NK-92 (cell line): ENCODE measurements around the gene VMP1.
"Not testable (repeated sequence)": the region's sequence is repeated elsewhere in the genome, so short reads cannot be mapped to it uniquely, and the experiment has no call there.

Experiments
- DNase-seq: peaks from one replicate; lab custom pipeline; 2025; ENCODE audit not compliant: unreplicated experiment; lab: John Stamatoyannopoulos, UW

VMP1 gene

DNA sequence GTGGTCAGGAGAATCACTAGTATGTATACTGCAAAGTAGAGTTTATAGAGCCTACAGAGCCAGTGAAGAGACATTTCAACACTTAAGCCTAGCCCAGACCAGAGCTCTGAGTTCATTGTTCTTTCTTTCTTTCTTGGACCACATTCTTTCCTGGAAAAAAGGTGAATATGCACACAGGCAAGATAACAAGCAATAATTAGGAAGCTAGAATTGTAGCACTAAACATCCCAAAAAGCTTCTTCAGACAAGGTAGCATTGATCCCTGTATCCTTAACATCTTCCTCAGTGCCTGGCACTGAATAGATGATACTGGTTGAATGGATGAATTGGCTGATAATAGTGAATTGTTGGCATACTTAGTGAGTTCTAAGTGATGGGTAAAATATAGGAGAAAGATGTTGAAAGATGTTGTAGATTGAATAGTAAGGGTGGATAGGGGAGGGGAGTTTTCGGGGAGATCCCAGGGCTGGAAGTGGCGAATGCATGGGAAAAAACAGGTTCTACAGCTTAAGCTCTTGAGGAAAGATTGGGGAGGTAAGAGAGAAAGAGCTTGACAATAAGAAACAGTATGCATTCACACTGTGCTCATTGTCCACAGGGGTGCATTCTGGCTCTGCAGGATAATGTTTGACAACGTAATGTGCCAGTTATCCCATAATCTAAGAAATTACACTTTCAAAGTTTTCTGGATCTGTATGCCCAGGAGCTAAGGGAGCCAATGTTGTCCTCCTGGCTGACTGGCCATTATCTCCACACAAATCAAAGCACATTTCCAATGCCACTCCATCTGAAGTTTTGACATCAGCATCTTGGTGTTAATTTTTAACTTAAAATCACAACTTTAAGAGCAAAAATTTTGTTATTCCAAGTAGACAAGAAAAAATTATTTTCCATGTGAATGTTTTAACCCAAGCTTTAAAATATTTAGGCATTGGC, 149.7 kb downstream of the VMP1 start:
- no peak for DNase-seq

DNA sequence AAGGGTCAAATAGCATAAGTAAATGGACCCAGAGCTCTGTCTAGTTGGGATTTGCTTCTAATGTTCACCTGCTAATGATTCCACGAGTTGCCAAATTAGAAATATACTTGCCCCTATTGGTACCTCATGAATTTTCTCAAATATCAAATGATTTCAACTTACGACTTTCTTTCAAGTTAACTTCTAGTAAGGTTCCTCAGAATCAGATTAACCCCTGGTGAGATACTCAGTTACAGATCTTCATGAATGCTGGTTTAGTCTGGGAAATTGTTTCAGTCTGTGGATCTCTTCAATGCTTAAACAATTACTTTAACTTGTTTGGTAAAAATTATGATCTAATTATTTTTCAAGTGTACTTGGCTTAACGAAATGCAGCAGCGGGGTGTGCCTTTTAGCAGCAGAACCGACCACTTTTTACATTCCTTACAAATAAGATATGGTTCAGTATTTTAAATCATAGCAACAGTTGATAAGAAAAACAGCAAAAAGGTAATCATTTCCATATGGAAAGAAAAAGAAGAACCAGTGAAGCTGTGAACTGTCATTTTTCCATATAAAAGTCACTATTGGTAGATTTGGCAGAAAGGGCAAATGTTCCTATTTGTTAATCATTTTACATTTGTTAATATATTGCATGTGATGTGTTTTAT, 150.8 kb downstream of the VMP1 start:
- no peak for DNase-seq

DNA sequence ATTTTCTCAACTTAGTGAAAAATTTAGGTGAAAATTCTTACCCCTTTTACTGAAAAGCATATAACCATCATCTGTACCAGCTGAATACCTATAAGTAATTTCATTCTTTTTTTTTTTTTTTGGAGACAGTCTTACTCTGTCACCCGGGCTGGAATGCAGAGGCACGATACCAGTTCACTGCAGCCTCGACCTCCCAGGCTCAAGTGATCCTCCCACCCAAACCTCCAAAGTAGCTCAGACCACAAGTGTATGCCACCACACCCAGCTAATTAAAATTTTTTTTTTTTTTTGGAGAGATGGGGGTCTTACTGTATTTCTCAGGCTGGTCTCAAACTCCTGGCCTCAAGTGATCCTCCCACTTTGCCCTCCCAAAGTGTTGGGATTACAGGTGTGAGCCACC, 151.5 kb downstream of the VMP1 start:
- DNase-seq = no peak

DNA sequence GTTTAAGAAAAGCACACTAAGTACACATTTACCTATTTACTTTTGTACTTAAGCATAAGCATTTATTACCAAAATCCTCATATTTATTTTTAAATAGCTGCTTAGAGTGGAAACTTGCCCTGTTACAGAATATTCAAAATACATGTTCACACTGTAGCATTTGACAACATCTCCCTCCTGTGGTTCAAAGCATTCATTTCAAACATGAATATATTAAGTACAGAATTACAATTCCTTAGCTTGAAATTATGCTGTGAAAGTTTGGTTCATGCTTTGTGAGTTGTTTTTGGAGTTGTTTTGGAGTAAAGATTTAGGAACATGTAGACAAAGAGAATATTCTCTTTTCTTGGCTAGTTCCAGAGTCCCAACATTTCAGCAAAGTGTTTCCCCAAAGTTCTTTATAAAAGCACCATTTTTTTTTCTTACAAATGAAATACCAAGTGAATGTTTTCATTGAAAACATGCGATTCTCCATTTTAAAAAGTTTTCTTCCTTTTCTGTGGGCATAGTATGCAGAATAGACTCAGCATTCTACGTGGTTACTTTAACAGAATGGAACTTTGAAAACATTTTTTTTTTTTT, 152.1 kb downstream of the VMP1 start:
- no peak for DNase-seq

DNA sequence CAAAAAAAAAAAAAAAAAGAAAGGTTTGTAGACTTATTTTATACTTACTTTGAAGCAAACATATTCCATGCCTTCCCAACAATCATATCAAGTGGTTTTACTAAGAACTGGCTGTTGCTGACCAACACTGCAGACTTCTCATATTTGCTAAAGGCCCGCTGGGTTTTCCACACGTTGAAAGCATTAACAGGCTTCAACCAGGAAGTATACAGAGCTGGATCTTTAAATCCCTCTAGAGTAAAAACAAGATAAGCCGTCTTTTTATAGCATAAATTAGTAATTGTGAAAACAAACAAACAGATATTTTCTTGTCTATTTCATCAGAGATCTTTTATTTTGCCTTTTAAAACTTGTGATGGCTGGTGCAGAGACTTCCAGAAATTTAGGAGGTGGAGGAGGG, 156.2 kb downstream of the VMP1 start:
- no peak for DNase-seq

DNA sequence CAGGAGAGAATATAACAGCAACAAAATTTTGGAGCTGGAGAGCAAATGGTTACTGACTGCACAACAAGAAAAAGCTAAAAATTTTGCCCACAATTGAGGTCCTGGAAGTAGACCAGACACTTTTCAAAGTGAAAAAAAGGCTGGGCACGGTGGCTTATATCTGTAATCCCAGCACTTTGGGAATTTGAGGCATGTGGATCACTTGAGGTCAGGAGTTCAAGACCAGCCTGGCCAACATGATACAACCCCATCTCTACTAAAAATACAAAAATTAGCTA, 162.4 kb downstream of the VMP1 start:
- DNase-seq = no peak

DNA sequence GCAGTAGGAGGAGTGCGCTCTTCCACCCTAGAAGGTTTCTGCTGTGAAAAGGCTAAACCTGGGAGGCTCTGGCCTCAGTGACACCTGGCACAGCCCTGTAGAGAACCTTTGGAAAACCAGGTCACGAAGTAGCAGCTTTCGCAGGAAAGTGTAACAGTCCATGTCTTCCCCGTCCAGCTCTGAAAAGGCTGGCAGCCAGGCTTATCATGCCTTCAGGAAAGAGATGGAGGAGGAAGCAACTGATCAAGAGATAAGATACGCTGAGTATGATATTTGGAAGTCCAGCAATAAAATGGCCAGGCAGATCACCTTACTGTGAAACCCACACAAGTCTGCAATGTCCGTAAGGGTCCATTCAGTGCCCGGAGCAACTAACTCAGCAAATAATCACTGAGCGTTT, 163.0 kb downstream of the VMP1 start:
- no peak for DNase-seq

DNA sequence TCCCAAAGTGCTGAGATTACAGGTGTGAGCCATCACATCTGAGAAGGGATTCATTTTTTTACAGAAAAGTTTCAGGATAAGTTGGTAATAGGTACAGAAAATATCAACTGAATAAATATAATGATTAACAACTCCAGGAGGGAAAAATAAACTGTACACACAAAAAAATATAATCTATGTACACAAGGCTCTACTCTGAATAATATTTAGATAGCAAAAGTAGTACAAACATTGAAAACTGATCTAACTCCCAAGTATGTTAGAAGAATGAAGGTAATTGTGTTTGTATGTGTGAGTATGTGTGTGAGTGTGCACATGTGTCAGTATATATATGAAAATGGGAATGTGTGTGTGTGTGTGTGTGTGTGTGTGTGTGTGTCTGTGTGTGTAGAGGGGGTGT, 164.9 kb downstream of the VMP1 start:
- no peak for DNase-seq

DNA sequence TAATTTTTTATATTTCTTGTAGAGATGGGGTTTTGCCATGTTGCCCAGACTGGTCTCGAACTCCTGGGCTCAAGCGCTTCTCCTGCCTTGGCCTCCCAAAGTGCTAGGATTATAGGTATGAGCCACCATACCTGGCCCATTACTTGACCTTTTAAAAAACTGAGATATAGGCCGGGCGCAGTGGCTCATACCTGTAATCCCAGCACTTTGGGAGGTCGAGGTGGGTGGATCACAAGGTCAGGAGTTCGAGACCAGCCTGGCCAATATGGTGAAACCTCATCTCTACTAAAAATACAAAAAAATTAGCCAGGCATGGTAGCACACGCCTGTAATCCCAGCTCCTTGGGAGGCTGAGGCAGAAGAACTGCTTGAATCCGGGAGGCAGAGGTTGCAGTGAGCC, 166.0 kb downstream of the VMP1 start:
- not testable (repeated sequence) for DNase-seq

DNA sequence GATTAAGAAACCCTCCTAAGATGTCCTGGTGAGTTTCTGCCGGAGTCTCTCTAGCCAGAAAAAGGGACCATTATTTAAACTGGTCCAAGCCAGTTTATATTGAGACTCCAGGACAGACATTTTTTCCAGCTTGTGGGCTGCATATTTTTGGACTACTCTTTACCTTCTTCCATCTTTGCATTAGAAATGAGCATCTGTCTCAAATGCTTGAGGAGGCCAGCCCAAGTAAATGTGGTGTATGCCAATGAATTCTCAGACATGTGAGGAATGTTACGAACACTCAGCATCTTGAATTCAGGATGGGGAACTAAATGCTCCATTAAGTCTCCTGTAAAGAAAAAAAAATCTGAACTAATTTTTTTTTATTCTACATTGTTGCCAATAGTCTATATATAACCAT, 166.9 kb downstream of the VMP1 start:
- DNase-seq = no peak

DNA sequence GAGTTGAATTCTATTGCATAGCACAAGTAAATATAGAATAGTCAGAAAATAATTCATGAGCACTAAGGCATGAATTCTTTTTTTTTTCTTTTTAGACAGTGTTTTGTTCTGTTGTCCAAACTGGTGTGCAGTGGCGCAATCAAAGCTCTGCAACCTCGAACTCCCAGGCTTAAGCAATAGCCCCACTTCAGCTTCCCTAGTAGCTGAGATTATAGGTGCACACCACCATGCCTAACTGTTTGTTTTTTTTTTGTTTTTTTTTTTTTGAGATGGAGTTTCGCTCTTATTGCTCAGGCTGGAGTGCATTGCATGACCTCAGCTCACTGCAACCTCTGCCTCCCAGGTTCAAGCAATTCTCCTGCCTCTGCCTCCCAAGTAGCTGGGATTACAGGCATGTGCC, 168.7 kb downstream of the VMP1 start:
- DNase-seq = no peak

DNA sequence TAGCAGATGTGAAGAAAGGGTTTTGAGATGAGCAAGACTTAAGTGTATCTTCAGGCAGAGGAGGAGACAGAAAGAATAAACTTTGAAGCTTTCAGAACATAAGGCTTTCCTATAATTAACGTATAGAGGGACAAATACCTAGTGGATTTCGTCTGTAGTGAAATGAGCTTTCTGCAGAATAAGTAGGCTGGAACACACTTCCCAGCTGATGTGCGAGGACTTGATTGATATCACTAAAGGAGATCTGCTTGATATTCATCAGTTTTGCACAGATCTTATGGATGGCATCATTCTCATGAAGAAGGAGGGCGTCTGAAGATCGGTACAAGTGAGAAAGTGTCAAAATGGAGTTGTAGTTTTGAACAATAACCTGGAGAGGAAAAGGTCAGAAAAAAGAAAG, 170.5 kb downstream of the VMP1 start:
- no peak for DNase-seq

DNA sequence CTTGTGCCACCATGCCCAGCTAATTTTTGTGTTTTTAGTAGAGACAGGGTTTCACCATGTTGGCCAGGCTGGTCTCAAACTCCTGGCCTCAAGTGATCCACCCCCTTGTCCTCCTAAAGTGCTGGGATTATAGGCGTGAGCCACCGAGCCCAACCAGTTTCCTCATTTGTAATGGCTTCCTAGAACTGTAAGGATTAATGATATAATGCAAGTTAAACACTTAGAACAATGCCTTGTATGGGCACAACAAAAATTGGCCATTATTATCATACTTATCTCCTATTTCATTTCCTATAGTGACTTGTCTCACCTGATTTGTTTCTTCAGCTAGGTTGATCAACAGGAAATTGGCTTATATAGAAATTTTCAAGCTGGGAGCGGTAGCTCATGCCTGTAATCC, 171.2 kb downstream of the VMP1 start:
- DNase-seq = no peak

DNA sequence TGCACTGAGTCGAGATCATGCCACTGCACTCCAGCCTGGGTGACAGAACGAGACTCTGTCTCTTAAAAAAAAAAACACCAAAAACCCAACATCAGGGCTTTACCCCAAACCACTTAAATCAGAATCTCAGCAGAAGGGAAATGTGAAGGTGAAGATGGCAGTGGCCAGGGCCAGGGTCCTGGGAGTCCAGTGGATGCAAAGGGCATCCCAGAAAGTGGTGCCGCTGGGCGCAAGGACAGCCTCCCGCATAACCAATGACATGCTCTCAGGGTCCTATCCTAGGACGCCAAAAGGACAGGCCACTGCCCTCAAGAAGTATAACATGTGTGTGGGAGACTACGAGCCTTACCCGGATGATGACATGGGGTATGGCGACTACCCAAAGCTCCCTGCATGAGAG, 177.4 kb downstream of the VMP1 start:
- DNase-seq = no peak

DNA sequence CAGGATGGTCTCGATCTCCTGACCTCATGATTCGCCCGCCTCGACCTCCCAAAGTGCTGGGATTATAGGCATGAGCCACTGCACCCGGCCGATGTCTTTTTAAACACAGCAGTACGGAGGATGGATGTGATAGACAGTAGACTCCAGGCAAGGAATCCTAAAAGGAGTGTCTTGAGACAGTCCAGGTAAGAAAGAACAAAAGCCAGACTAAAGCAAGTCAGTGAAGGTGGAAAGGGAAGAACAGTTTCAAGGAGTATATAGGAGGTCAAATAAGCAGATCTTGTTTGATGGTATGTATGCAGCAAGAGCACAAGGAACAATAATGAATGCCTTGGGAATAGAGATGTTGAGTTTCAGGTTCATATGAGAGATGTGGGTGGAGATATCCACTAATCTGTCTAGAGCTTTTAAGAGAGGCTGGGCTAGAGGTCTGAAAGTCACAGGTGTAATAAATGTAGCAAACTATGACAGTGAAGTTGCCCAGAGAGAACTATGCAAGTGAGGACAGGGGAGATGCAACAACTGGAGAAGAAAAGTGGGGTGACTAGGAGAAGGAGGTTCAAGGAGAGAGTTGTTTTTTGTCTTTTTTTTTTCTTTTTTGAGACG, 180.8 kb downstream of the VMP1 start:
- no peak for DNase-seq

DNA sequence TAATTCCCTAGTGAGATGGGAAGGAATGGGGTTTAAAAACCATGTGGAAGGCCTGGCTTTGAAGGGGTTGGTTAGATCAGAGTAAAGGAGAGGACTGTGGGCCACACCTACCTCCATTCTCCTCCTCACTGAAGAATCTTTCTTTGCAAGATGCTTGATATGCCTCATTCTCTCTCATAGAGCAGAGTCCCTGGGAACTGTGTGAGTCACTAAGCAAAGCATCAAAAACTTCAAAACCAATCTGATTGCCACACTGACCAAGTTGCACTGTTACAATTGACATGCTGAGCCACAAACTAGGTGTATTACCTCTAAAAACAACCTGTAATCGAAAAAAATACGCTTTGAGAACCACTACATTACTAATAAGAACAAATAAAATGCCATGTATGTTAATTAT, 183.3 kb downstream of the VMP1 start:
- no peak for DNase-seq
